Epithelial cell of proximal tubule (primary cell): ENCODE data around the gene UHRF2. TPM values are rescaled to one million over a fixed set of nuclear protein-coding genes. Genes with fewer than 3 reads are reported as not detected.
"Not testable (repeated sequence)": the region's sequence is repeated elsewhere in the genome, so short reads cannot be mapped to it uniquely, and the experiment has no call there.

Source experiments
- DNase-seq: peaks from one replicate; pipeline ENCODE4 v3.0.0-alpha.2; 2011; ENCODE audit warnings: low read depth
- H3K4me3 ChIP-seq: 2 replicates; pipeline ENCODE4 v1.5.1; 2011; ENCODE audit warnings: low read depth, mild to moderate bottlenecking, low read length
- total RNA-seq: library from RNA; depleted of rRNA; stranded (reverse); fragments of >200 nt; gene quantifications from 2 replicates; pipeline ENCODE4 v1.2.3, GENCODE V29; 2015
- TF ChIP-seq, protein P1 (sequence below): conservative IDR thresholded peaks from 2 replicates; pipeline ENCODE4 v1.5.1; 2012; ENCODE audit warnings: low read depth, mild to moderate bottlenecking, low read length

The UHRF2 gene, protein sequence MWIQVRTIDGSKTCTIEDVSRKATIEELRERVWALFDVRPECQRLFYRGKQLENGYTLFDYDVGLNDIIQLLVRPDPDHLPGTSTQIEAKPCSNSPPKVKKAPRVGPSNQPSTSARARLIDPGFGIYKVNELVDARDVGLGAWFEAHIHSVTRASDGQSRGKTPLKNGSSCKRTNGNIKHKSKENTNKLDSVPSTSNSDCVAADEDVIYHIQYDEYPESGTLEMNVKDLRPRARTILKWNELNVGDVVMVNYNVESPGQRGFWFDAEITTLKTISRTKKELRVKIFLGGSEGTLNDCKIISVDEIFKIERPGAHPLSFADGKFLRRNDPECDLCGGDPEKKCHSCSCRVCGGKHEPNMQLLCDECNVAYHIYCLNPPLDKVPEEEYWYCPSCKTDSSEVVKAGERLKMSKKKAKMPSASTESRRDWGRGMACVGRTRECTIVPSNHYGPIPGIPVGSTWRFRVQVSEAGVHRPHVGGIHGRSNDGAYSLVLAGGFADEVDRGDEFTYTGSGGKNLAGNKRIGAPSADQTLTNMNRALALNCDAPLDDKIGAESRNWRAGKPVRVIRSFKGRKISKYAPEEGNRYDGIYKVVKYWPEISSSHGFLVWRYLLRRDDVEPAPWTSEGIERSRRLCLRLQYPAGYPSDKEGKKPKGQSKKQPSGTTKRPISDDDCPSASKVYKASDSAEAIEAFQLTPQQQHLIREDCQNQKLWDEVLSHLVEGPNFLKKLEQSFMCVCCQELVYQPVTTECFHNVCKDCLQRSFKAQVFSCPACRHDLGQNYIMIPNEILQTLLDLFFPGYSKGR
- 34.7 and 36.9 TPM in 2 replicates for total RNA-seq

DNA sequence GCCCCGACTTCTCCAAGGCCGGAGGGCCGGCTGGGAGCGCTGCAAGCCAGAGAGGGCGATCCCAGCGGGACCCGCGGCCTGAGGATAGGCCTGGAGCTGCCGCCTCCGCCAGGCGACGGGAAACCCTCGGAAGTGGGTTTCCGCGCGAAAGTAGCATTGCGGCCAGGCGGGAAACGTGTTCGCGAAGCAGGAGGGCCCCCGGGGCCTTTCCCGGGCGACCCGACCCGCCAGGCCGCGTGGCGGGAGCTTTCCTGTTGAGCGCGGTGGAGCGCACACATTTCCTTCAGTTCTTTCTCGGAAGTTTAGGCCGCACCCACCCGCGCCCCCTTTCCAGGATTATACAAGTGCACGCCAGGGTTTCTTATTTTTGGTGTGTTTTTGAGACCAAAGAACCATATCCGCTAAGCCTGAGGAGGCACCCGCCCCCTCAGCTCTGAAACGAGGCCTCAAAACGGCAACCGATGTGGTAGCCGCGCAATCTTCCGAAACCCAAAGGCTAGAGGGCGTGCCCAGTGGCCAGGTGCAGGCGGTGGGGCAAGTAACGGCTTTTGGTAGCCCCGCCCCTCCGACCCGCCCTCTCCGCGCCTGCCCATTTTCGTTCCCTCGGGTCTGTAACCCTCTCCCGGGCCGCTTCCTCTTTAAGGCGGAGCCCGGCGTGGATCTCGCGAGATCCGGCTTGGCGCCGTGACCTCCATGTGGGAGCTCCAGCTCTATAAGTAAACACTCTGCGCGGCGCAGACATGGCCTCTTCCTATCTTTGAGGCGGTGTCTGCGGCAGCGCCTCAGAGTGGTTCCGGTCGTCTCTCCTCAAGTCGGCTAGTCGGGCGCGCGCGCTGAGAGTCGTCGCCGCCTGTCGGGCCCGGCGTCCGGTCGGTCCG, at the start of gene UHRF2:
UHRF2 (plus strand) TSS at position 713 of the 878 bp plus-strand sequence. CDS start 292 bp downstream, outside the sequence.
- TF ChIP-seq, protein P1, sequence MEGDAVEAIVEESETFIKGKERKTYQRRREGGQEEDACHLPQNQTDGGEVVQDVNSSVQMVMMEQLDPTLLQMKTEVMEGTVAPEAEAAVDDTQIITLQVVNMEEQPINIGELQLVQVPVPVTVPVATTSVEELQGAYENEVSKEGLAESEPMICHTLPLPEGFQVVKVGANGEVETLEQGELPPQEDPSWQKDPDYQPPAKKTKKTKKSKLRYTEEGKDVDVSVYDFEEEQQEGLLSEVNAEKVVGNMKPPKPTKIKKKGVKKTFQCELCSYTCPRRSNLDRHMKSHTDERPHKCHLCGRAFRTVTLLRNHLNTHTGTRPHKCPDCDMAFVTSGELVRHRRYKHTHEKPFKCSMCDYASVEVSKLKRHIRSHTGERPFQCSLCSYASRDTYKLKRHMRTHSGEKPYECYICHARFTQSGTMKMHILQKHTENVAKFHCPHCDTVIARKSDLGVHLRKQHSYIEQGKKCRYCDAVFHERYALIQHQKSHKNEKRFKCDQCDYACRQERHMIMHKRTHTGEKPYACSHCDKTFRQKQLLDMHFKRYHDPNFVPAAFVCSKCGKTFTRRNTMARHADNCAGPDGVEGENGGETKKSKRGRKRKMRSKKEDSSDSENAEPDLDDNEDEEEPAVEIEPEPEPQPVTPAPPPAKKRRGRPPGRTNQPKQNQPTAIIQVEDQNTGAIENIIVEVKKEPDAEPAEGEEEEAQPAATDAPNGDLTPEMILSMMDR = no peak
- peak; percentile 57 for DNase-seq
- peak within 1 kb of the TSS; percentile 79 for H3K4me3 ChIP-seq

DNA sequence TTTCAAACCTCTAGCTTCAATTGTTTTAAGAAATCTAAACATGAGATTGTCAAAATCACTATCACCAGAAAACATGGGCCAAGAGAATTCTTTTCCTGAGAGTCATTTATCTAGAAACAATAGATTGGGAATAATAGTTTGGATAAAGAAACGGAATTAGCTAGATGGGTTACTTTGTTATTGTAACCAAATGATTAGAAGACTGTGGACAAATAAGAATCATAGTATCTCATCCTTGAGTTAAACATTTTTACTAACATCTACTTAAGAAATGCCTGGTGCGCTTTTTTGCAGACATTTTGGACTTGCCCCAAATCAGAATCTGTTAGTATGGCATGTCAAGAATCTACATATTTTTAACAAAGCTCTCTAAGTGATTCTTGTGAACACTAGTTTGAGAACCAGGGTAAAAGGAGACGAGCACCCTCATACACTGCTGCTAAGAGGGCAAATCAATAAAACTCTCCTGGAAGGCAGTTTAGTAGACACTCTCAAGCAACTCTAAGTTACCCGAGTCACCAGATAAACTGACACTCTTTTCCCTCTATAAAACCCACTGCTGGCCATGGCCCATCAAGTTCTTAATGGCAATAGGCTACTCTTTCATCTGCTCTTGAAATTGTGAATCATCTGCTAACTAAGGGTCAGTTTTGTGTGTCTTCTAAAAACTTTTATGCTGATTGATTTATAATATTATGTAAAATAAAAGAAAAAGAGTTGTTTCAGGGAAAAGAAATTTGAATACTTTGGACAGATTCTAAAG, 45.7 kb upstream of the UHRF2 start:
- no peak overlapping the region for H3K4me3 ChIP-seq
- TF ChIP-seq, protein P1 = no peak
- no peak for DNase-seq

DNA sequence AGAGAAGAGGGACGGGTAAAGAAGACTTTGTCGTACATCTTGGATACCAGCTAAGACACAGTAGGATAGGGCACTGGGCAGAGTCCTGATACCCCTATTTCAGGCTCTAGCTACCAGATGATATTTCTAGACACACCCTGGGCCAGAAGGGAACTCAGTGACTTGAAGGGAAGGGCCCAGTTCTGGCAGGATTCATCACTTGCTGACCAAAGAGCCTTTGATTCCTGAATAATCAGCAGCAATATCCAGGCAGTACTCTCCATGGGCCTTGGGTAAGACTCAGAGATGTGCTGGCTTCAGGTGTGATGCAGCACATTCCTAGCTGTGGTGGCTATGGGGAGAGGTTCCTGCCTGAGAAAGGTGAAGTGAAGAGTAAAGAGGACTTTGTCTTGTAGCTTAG, 44.2 kb upstream of the UHRF2 start:
- no peak for DNase-seq
- TF ChIP-seq, protein P1 = no peak
- no peak overlapping the region for H3K4me3 ChIP-seq

DNA sequence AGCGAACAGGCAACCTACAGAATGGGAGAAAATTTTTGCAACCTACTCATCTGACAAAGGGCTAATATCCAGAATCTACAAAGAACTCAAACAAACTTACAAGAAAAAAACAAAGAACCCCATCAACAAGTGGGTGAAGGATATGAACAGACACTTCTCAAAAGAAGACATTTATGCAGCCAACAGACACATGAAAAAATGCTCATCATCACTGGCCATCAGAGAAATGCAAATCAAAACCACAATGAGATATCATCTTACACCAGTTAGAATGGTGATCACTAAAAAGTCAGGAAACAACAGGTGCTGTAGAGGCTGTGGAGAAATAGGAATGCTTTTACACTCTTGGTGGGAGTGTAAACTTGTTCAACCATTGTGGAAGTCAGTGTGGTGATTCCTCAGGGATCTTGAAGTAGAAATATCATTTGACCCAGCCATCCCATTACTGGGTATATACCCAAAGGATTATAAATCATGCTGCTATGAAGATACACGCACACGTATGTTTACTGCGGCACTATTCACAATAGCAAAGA, 31.5 kb upstream of the UHRF2 start:
- DNase-seq, H3K4me3 ChIP-seq: not testable (repeated sequence)

DNA sequence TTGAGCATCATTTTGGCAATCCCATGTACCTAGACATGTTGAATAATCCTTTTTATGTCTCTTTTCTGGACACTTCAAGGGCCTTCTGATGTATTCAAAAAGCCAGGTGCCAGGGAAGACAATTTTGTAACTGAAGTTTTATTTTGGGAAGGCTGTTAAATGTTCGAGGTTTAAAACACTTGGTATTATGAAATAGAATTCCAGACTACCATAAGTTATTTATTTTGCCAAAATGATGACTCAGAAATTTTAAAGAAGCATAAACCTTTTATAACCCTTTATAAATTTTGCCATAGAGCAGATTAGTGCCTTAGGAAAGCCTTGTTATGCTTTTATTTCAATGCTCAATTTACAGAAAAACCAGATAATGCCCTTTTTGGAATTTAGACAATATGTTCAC, 30.3 kb upstream of the UHRF2 start:
- no peak overlapping the region for H3K4me3 ChIP-seq
- TF ChIP-seq, protein P1 = no peak
- DNase-seq = no peak

DNA sequence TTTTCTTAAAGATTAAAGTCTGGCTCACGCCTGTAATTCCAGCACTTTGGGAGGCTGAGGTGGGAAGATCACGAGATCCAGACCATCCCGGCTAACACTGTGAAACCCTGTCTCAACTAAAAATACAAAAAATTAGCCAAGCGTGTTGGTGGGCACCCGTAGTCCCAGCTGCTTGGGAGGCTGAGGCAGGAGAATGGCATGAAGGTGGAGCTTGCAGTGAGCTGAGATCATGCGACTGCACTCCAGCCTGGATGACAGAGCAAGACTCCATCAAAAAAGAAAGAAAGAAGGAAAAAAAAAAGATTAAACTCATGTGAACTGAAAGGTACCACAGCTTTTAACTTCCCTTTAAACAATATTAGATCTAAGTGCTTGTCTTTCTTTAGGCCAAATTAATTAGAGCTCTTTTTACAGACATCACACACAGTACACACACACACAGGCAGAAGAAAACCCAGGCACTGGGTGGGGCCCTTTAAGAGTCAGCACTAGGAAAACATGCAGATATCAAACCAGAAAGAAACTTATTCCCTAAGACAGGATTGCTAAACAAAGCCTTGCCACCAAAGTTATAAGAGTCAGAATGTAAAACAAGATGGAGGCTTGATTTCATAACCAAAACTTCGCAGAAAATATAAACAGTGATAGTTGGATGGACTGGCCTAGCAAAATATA, 29.3 kb upstream of the UHRF2 start:
- TF ChIP-seq, protein P1 = no peak
- peak; percentile 49 for DNase-seq
- H3K4me3 ChIP-seq = no peak overlapping the region
